Measurements from ENCODE around the gene PCDHA3. TPM values are rescaled to one million over a fixed set of nuclear protein-coding genes. Genes with fewer than 3 reads are reported as not detected.
"Not testable (repeated sequence)": the region's sequence is repeated elsewhere in the genome, so short reads cannot be mapped to it uniquely, and the experiment has no call there.

PCDHA3 gene
- total RNA-seq, 1 donor from 2014 or later, result not detected

DNA sequence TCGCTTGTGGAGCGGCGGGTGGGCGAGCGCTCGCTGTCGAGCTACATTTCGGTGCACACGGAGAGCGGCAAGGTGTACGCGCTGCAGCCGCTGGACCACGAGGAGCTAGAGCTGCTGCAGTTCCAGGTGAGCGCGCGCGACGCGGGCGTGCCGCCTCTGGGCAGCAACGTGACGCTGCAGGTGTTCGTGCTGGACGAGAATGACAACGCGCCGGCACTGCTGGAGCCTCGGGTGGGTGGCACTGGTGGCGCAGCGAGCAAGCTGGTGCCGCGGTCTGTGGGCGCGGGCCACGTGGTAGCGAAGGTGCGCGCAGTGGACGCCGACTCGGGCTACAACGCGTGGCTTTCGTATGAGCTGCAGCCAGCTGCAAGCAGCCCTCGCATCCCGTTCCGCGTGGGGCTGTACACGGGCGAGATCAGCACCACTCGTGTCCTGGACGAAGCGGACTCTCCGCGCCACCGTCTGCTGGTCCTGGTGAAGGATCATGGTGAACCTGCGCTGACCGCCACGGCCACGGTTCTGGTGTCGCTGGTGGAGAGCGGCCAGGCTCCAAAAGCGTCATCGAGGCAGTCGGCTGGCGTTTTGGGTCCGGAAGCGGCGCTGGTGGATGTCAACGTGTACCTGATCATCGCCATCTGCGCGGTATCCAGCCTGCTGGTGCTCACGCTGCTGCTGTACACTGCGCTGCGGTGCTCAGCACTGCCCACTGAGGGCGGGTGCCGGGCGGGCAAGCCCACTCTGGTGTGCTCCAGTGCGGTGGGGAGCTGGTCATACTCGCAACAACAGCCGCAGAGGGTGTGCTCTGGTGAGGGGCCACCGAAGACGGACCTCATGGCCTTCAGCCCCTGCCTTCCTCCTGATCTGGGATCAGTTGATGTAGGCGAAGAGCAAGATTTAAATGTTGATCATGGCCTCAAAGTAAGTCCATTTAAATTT, 42.2 kb downstream of the PCDHA3 start:
- DNase-seq (ENCODE audit: low read depth) (no peak), FAIRE-seq (no peak)
- TF ChIP-seq, protein P1, sequence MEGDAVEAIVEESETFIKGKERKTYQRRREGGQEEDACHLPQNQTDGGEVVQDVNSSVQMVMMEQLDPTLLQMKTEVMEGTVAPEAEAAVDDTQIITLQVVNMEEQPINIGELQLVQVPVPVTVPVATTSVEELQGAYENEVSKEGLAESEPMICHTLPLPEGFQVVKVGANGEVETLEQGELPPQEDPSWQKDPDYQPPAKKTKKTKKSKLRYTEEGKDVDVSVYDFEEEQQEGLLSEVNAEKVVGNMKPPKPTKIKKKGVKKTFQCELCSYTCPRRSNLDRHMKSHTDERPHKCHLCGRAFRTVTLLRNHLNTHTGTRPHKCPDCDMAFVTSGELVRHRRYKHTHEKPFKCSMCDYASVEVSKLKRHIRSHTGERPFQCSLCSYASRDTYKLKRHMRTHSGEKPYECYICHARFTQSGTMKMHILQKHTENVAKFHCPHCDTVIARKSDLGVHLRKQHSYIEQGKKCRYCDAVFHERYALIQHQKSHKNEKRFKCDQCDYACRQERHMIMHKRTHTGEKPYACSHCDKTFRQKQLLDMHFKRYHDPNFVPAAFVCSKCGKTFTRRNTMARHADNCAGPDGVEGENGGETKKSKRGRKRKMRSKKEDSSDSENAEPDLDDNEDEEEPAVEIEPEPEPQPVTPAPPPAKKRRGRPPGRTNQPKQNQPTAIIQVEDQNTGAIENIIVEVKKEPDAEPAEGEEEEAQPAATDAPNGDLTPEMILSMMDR (IDR thresholded peaks at IDR 0.05; ENCODE audit: insufficient read depth, low read length, severe bottlenecking), result no peak

DNA sequence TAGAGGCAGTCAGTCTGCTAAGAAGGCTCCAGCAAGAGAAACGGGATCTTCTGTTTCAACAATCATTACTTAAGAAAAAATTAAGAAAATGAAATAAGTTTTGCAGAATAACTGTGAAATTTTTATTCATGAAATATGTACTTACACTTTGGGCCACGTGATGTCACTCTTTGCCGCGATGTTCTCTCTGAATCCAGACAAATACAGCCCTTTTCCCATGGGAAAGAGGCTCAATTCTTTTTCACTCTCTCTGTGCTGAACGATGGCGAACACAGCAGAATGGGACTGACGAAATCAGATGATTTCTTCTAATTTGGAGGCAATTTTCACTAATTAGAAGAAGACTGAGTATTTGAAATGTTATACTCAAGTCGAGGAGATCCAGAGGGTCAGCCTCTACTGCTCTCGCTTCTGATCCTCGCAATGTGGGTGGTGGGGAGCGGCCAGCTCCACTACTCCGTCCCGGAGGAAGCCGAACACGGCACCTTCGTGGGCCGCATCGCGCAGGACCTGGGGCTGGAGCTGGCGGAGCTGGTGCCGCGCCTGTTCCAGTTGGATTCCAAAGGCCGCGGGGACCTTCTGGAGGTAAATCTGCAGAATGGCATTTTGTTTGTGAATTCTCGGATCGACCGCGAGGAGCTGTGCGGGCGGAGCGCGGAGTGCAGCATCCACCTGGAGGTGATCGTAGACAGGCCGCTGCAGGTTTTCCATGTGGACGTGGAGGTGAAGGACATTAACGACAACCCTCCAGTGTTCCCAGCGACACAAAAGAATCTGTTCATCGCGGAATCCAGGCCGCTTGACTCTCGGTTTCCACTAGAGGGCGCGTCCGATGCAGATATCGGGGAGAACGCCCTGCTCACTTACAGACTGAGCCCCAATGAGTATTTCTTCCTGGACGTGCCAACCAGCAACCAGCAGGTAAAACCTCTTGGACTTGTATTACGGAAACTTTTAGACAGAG, 47.6 kb downstream of the PCDHA3 start, which contains the start of gene PCDHA9:
PCDHA9 (plus strand) TSS at position 244 of the 964 bp plus-strand sequence; CDS start at position 358, 114 bp downstream.
- not testable (repeated sequence) for H3K4me3 ChIP-seq (ENCODE audit: low read depth, low read length); DNase-seq (ENCODE audit: low read depth); H3K36me3 ChIP-seq (ENCODE audit: control insufficient read depth, insufficient read depth, low read length); FAIRE-seq; H3K27me3 ChIP-seq (ENCODE audit: control insufficient read depth, insufficient read depth, low read length)

More for the DNA sequence above, 42.2 kb downstream of the PCDHA3 start:
- Histone ChIP-seq H3K27me3 (ENCODE audit: control insufficient read depth, insufficient read depth, low read length) (no peaks in the 10 kb centered on the region), H3K4me3 (ENCODE audit: low read depth, low read length) (no peak overlapping the region), H3K36me3 (ENCODE audit: control insufficient read depth, insufficient read depth, low read length) (no peaks in the 10 kb centered on the region)

DNA sequence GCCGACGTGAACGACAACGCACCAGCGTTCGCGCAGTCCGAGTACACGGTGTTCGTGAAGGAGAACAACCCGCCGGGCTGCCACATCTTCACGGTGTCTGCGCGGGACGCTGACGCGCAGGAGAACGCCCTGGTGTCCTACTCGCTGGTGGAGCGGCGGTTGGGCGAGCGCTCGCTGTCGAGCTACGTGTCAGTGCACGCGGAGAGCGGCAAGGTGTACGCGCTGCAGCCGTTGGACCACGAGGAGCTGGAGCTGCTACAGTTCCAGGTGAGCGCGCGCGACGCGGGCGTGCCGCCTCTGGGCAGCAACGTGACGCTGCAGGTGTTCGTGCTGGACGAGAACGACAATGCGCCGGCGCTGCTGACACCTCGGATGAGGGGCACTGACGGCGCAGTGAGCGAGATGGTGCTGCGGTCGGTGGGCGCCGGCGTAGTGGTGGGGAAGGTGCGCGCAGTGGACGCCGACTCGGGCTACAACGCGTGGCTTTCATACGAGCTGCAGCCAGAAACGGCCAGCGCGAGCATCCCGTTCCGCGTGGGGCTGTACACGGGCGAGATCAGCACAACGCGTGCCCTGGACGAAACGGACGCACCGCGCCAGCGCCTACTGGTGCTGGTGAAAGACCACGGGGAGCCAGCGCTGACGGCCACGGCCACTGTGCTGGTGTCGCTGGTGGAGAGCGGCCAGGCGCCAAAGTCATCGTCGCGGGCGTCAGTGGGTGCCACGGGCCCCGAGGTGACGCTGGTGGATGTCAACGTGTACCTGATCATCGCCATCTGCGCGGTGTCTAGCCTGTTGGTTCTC, 49.2 kb downstream of the PCDHA3 start:
- H3K4me3 ChIP-seq (ENCODE audit: low read depth, low read length); FAIRE-seq; H3K27me3 ChIP-seq (ENCODE audit: control insufficient read depth, insufficient read depth, low read length); DNase-seq (ENCODE audit: low read depth); H3K36me3 ChIP-seq (ENCODE audit: control insufficient read depth, insufficient read depth, low read length): not testable (repeated sequence)

Other genes starting within 250 kb of the PCDHA3 start
- 39.8 and 48.5 TPM in 2 replicates for gene SRA1, start 243.6 kb upstream of the PCDHA3 start, total RNA-seq
- 6.3 and 8.1 TPM in 2 replicates for gene APBB3, start 236.5 kb upstream of the PCDHA3 start, total RNA-seq
- gene SLC35A4, start 236.2 kb upstream of the PCDHA3 start, total RNA-seq, result 13.2 and 21.4 TPM in 2 replicates
- gene CD14, start 167.9 kb upstream of the PCDHA3 start, total RNA-seq, result 2.3 and 3.2 TPM in 2 replicates
- gene TMCO6, start 161.6 kb upstream of the PCDHA3 start, total RNA-seq, result 15.7 and 18.2 TPM in 2 replicates
- 16.8 and 46.5 TPM in 2 replicates for gene NDUFA2, start 153.4 kb upstream of the PCDHA3 start, total RNA-seq
- gene IK, start 153.2 kb upstream of the PCDHA3 start, total RNA-seq, result 58.4 and 98.7 TPM in 2 replicates
- 35.7 and 40.8 TPM in 2 replicates for gene WDR55, start 136.2 kb upstream of the PCDHA3 start, total RNA-seq
- gene DND1, start 127.5 kb upstream of the PCDHA3 start, total RNA-seq, result 0.26 TPM in 2 replicates
- gene HARS1, start 109.7 kb upstream of the PCDHA3 start, total RNA-seq, result 55.3 and 73.0 TPM in 2 replicates
- gene HARS2, start 109.6 kb upstream of the PCDHA3 start, total RNA-seq, result 28.9 and 32.9 TPM in 2 replicates
- gene ZMAT2, start 100.6 kb upstream of the PCDHA3 start, total RNA-seq, result 47.1 and 76.7 TPM in 2 replicates
- under 0.01 TPM in 1 of 2 replicates, not detected in the other for gene PCDHA1, start 14.9 kb upstream of the PCDHA3 start, total RNA-seq
- gene PCDHA2, start 6.2 kb upstream of the PCDHA3 start, total RNA-seq, result under 0.01 TPM in 1 of 2 replicates, not detected in the other
- gene PCDHA4, start 6.0 kb downstream of the PCDHA3 start, total RNA-seq, result 0.26 and 0.77 TPM in 2 replicates
- gene PCDHA5, start 20.6 kb downstream of the PCDHA3 start, total RNA-seq, result 0.13 TPM in 1 of 2 replicates, not detected in the other
- 0.13 TPM in 1 of 2 replicates, not detected in the other for gene PCDHA6, start 26.9 kb downstream of the PCDHA3 start, total RNA-seq
- under 0.01 and 0.13 TPM in 2 replicates for gene PCDHA7, start 33.2 kb downstream of the PCDHA3 start, total RNA-seq
- gene PCDHA8, start 40.1 kb downstream of the PCDHA3 start, total RNA-seq, result 0.13 TPM in 1 of 2 replicates, not detected in the other
- under 0.01 TPM in 2 replicates for gene PCDHA9, start 47.3 kb downstream of the PCDHA3 start, total RNA-seq
- under 0.01 TPM in 2 replicates for gene PCDHA10, start 54.8 kb downstream of the PCDHA3 start, total RNA-seq
- gene PCDHA11, start 67.9 kb downstream of the PCDHA3 start, total RNA-seq, result 0.79 and 1.8 TPM in 2 replicates
- under 0.01 and 0.13 TPM in 2 replicates for gene PCDHA12, start 74.3 kb downstream of the PCDHA3 start, total RNA-seq
- 0.13 and 0.26 TPM in 2 replicates for gene PCDHA13, start 81.1 kb downstream of the PCDHA3 start, total RNA-seq
- gene PCDHAC1, start 125.2 kb downstream of the PCDHA3 start, total RNA-seq, result 1.6 and 1.7 TPM in 2 replicates
- gene PCDHAC2, start 165.4 kb downstream of the PCDHA3 start, total RNA-seq, result 14.1 and 16.8 TPM in 2 replicates